Measurements from ENCODE around the gene ARHGDIG.

The ARHGDIG gene

GRCh38 chr16:287981-288920, 7.9 kb downstream of the ARHGDIG start:
- H3K36me3 ChIP-seq (ENCODE audit: control insufficient read depth, insufficient read depth, low read length): no peaks in the 10 kb centered on the region
- H3K9me3 ChIP-seq (ENCODE audit: control insufficient read depth, low read length): no peaks in the 10 kb centered on the region
- no peak overlapping the region for H2AFZ ChIP-seq
- H3K4me2 ChIP-seq (ENCODE audit: low read length): no peak overlapping the region
- H3K9ac ChIP-seq: no peak overlapping the region
- no peaks in the 10 kb centered on the region for H3K4me1 ChIP-seq
- no peaks in the 10 kb centered on the region for H3K27me3 ChIP-seq (ENCODE audit: control insufficient read depth, insufficient read depth, low read length)
- no peaks in the 10 kb centered on the region for H3K79me2 ChIP-seq
- no peak for TF ChIP-seq CTCF (IDR thresholded peaks at IDR 0.05)
- H3K27ac ChIP-seq: no peak overlapping the region
- H3K4me3 ChIP-seq (ENCODE audit: low read depth, low read length): no peak overlapping the region

DNA sequence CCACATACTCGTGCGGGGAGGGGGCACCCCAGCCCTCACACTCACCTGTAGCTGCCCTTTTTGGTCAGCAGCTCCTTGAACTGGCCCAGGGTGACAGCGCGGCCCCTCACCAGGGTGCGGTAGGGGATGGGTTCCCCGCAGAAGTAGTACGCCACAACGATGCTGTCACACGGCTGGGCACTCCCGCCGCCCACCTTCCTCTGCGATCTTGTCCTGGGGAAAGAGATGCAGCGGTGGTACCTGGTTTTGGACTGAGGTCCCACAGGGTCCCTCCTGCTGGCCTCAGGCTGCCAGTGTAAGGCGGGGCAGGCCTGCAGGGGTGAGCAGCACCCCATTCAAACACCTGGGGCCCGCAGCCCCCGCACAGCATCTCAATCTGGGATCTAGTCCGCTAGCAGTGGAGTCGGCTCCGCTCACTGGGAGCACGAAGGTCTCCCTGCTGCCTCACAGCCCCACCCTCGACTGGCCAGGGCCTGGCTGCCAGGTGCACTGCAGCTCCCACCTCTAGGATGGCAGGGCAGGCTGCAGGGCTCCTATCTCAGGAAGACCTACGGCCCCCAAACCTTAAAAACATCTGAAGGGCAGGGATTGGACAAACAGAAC, 9.1 kb downstream of the ARHGDIG start:
- no peak overlapping the region for H3K4me3 ChIP-seq (ENCODE audit: low read depth, low read length)
- no peaks in the 10 kb centered on the region for H3K79me2 ChIP-seq
- no peak for TF ChIP-seq CTCF (IDR thresholded peaks at IDR 0.05)
- H3K27ac ChIP-seq: no peak overlapping the region
- no peaks in the 10 kb centered on the region for H3K4me1 ChIP-seq
- H3K9me3 ChIP-seq (ENCODE audit: control insufficient read depth, low read length): no peaks in the 10 kb centered on the region
- H3K4me2 ChIP-seq (ENCODE audit: low read length): no peak overlapping the region
- no peaks in the 10 kb centered on the region for H3K36me3 ChIP-seq (ENCODE audit: control insufficient read depth, insufficient read depth, low read length)
- no peak overlapping the region for H3K9ac ChIP-seq
- no peaks in the 10 kb centered on the region for H3K27me3 ChIP-seq (ENCODE audit: control insufficient read depth, insufficient read depth, low read length)
- H2AFZ ChIP-seq: no peak overlapping the region

DNA sequence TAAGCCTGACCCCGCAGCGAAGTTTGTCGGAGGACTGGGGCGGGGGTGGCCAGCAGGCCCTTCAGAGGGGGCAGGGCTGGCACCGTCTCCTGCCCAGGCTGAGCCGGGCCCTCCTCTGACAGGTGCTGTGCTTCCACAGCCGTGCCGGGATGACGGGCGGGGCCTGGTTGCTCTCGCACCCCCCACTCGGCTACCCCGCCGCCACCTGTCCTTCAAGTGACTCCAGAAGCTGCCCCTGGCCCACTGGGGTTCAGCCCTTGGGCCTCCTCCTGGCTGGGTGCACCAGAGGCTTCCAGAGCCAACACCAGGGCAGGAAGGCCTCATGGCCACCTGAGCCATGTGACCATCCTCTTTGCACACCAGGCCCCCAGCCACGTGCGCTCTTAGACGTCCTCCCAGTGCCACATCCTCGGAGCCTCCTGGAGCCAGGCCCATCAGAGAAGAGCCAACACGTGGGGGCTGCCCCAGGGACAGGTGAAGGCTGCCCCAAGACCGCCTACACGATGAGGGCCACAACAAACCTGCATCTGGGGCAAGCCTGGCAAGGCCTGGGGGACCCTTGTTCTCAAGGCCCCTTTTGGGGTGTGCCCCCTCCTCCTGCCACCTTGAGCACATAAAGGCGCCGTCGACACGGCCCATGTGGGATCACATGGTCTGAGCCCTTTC, 9.8 kb downstream of the ARHGDIG start:
- no peaks in the 10 kb centered on the region for H3K36me3 ChIP-seq (ENCODE audit: control insufficient read depth, insufficient read depth, low read length)
- no peaks in the 10 kb centered on the region for H3K9me3 ChIP-seq (ENCODE audit: control insufficient read depth, low read length)
- no peak overlapping the region for H3K27ac ChIP-seq
- no peaks in the 10 kb centered on the region for H3K4me1 ChIP-seq
- H3K4me3 ChIP-seq (ENCODE audit: low read depth, low read length): no peak overlapping the region
- H3K27me3 ChIP-seq (ENCODE audit: control insufficient read depth, insufficient read depth, low read length): no peaks in the 10 kb centered on the region
- no peak for TF ChIP-seq CTCF (IDR thresholded peaks at IDR 0.05)
- no peaks in the 10 kb centered on the region for H3K79me2 ChIP-seq
- H3K9ac ChIP-seq: no peak overlapping the region
- no peak overlapping the region for H2AFZ ChIP-seq
- no peak overlapping the region for H3K4me2 ChIP-seq (ENCODE audit: low read length)

- Histone ChIP-seq H2AFZ (no peak overlapping the region), H3K4me1 (no peaks in the 10 kb centered on the region), H3K36me3 (ENCODE audit: control insufficient read depth, insufficient read depth, low read length) (no peaks in the 10 kb centered on the region), H3K27ac (no peak overlapping the region), H3K9ac (no peak overlapping the region), H3K4me2 (ENCODE audit: low read length) (no peak overlapping the region), H3K79me2 (no peaks in the 10 kb centered on the region), H3K4me3 (ENCODE audit: low read depth, low read length) (no peak overlapping the region), H3K27me3 (ENCODE audit: control insufficient read depth, insufficient read depth, low read length) (no peaks in the 10 kb centered on the region), H3K9me3 (ENCODE audit: control insufficient read depth, low read length) (no peaks in the 10 kb centered on the region)
- TF ChIP-seq CTCF (IDR thresholded peaks at IDR 0.05): no peak
These were observed 10.5 kb downstream of the ARHGDIG start for GRCh38 chr16:290681-291405.
